ENCODE results near the gene ERCC4.

Gene ERCC4

GRCh38 chr16:13919683-13920509 lies at the start of gene ERCC4:
TSS of gene ERCC4 (plus strand) at chr16:13920154. CDS start at chr16:13920166, 12 bp downstream.
- peak; percentile 90 for TF ChIP-seq CTCF (IDR thresholded peaks at IDR 0.05)
- no peaks in the 10 kb centered on the region for H3K9me3 Mint-ChIP-seq

GRCh38 chr16:13873835-13874438 lies 46.0 kb upstream of the ERCC4 start:
- H3K9me3 Mint-ChIP-seq: no peaks in the 10 kb centered on the region
- peaks cover 8% of the 10 kb centered on the region for H3K27me3 Mint-ChIP-seq (ENCODE audit: low read depth, poor library complexity)
- H3K27ac Mint-ChIP-seq: no peak overlapping the region
- H3K36me3 Mint-ChIP-seq (ENCODE audit: low read depth): no peaks in the 10 kb centered on the region
- DNase-seq: peak; percentile 48
- no peak overlapping the region for H3K4me3 Mint-ChIP-seq
- H3K4me1 Mint-ChIP-seq: no peaks in the 10 kb centered on the region
- peak; percentile 70 for TF ChIP-seq CTCF (IDR thresholded peaks at IDR 0.05)

More at GRCh38 chr16:13919683-13920509, at the start of gene ERCC4:
- DNase-seq: peak; percentile 100
- H3K36me3 Mint-ChIP-seq (ENCODE audit: low read depth): peaks cover 4% of the 10 kb centered on the region
- peak within 1 kb of the TSS; percentile 85 for H3K27ac Mint-ChIP-seq
- peak within 1 kb of the TSS; percentile 99 for H3K4me3 Mint-ChIP-seq
- H3K27me3 Mint-ChIP-seq (ENCODE audit: low read depth, poor library complexity): no peaks in the 10 kb centered on the region
- peaks cover 24% of the 10 kb centered on the region for H3K4me1 Mint-ChIP-seq

GRCh38 chr16:13875614-13876284 lies 44.2 kb upstream of the ERCC4 start:
- TF ChIP-seq CTCF (IDR thresholded peaks at IDR 0.05): no peak
- no peaks in the 10 kb centered on the region for H3K36me3 Mint-ChIP-seq (ENCODE audit: low read depth)
- H3K27me3 Mint-ChIP-seq (ENCODE audit: low read depth, poor library complexity): peaks cover 8% of the 10 kb centered on the region
- DNase-seq: no peak
- H3K4me1 Mint-ChIP-seq: no peaks in the 10 kb centered on the region
- no peak overlapping the region for H3K27ac Mint-ChIP-seq
- no peak overlapping the region for H3K4me3 Mint-ChIP-seq
- no peaks in the 10 kb centered on the region for H3K9me3 Mint-ChIP-seq

GRCh38 chr16:13883276-13883675 lies 36.7 kb upstream of the ERCC4 start:
- DNase-seq: no peak
- TF ChIP-seq CTCF (IDR thresholded peaks at IDR 0.05): no peak
- Mint-ChIP-seq H3K27me3 (ENCODE audit: low read depth, poor library complexity) (peaks cover 11% of the 10 kb centered on the region), H3K27ac (no peak overlapping the region), H3K4me1 (no peaks in the 10 kb centered on the region), H3K9me3 (peaks cover 21% of the 10 kb centered on the region), H3K4me3 (no peak overlapping the region), H3K36me3 (ENCODE audit: low read depth) (no peaks in the 10 kb centered on the region)

- Mint-ChIP-seq H3K9me3 (peaks cover 26% of the 10 kb centered on the region), H3K4me1 (no peaks in the 10 kb centered on the region), H3K27ac (no peak overlapping the region), H3K27me3 (ENCODE audit: low read depth, poor library complexity) (peaks cover 11% of the 10 kb centered on the region), H3K36me3 (ENCODE audit: low read depth) (no peaks in the 10 kb centered on the region), H3K4me3 (no peak overlapping the region)
- TF ChIP-seq CTCF (IDR thresholded peaks at IDR 0.05): no peak
- DNase-seq: no peak
Measured at GRCh38 chr16:13883881-13884280, 36.1 kb upstream of the ERCC4 start.

Data from nephron progenitor cell (in vitro differentiated cells).